ENCODE data around the gene FCRL5. TPM values are rescaled to one million over a fixed set of nuclear protein-coding genes. Genes with fewer than 3 reads are reported as not detected.

FCRL5 gene
- total RNA-seq, 1 donor from 2014 or later, result not detected

GRCh38 chr1:157580179-157580827 is 28.0 kb upstream of the FCRL5 start:
- Mint-ChIP-seq H3K4me3 (ENCODE audit: unreplicated experiment) (no peak overlapping the region), H3K27ac (ENCODE audit: unreplicated experiment) (no peak overlapping the region), H3K36me3 (ENCODE audit: low read depth, unreplicated experiment) (no peaks in the 10 kb centered on the region), H3K4me1 (ENCODE audit: low read depth, unreplicated experiment) (no peaks in the 10 kb centered on the region), H3K27me3 (ENCODE audit: low read depth, unreplicated experiment) (peaks cover 19% of the 10 kb centered on the region), H3K9me3 (ENCODE audit: unreplicated experiment) (no peaks in the 10 kb centered on the region)
- Histone ChIP-seq H3K4me3 (ENCODE audit: insufficient read depth, low read depth, low read length) (no peak overlapping the region), H3K9ac (ENCODE audit: low read length) (no peak overlapping the region), H3K79me2 (ENCODE audit: insufficient read depth, low read length) (no peaks in the 10 kb centered on the region), H3K4me2 (ENCODE audit: low read length) (no peak overlapping the region), H4K20me1 (ENCODE audit: insufficient read depth, low read length) (no peaks in the 10 kb centered on the region), H2AFZ (ENCODE audit: low read depth, low read length) (no peak overlapping the region), H3K27ac (ENCODE audit: low read depth, low read length) (no peak overlapping the region), H3K4me1 (ENCODE audit: insufficient read depth, low read length) (no peaks in the 10 kb centered on the region), H3K9me3 (ENCODE audit: insufficient read depth, low read depth, low read length) (no peaks in the 10 kb centered on the region), H3K27me3 (ENCODE audit: insufficient read depth, low read length) (no peaks in the 10 kb centered on the region), H3K36me3 (ENCODE audit: insufficient read depth, low read length) (no peaks in the 10 kb centered on the region)
- FAIRE-seq, result no peak
- no peak for TF ChIP-seq EZH2 (IDR thresholded peaks at IDR 0.05; ENCODE audit: insufficient read depth, low read length)
- TF ChIP-seq, protein P1, sequence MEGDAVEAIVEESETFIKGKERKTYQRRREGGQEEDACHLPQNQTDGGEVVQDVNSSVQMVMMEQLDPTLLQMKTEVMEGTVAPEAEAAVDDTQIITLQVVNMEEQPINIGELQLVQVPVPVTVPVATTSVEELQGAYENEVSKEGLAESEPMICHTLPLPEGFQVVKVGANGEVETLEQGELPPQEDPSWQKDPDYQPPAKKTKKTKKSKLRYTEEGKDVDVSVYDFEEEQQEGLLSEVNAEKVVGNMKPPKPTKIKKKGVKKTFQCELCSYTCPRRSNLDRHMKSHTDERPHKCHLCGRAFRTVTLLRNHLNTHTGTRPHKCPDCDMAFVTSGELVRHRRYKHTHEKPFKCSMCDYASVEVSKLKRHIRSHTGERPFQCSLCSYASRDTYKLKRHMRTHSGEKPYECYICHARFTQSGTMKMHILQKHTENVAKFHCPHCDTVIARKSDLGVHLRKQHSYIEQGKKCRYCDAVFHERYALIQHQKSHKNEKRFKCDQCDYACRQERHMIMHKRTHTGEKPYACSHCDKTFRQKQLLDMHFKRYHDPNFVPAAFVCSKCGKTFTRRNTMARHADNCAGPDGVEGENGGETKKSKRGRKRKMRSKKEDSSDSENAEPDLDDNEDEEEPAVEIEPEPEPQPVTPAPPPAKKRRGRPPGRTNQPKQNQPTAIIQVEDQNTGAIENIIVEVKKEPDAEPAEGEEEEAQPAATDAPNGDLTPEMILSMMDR (IDR thresholded peaks at IDR 0.05; ENCODE audit: insufficient read depth, low read depth, low read length), result peak; percentile 77
- DNase-seq (ENCODE audit: low read depth), result peak; percentile 29

- no peaks in the 10 kb centered on the region for H3K36me3 Mint-ChIP-seq (ENCODE audit: low read depth, unreplicated experiment)
- no peak overlapping the region for H2AFZ ChIP-seq (ENCODE audit: low read depth, low read length)
Observed at GRCh38 chr1:157577420-157577819, 25.1 kb upstream of the FCRL5 start.

DNA sequence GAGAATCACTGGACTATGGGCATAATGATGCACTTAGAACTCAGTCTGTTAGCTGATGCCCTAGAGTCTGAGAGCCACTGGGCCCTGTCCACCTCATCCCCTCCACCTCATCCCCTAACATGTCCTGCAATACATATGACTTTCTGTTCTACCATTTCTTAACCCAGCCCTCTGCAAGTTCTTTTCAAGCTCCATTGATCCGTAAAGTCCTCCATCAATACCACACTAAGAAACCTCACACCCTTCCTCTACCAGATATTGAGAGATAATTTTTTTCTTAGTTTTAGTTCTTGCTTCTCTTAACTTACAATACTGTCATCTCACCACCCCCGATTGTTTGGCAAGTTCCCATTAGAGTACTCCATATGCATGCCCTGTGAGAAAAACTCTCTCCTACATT is 23.4 kb upstream of the FCRL5 start:
- Histone ChIP-seq H3K9me3 (ENCODE audit: insufficient read depth, low read depth, low read length) (no peaks in the 10 kb centered on the region), H3K27me3 (ENCODE audit: insufficient read depth, low read length) (no peaks in the 10 kb centered on the region), H3K36me3 (ENCODE audit: insufficient read depth, low read length) (no peaks in the 10 kb centered on the region), H3K4me2 (ENCODE audit: low read length) (no peak overlapping the region), H3K27ac (ENCODE audit: low read depth, low read length) (no peak overlapping the region), H3K79me2 (ENCODE audit: insufficient read depth, low read length) (no peaks in the 10 kb centered on the region), H4K20me1 (ENCODE audit: insufficient read depth, low read length) (no peaks in the 10 kb centered on the region), H3K4me1 (ENCODE audit: insufficient read depth, low read length) (no peaks in the 10 kb centered on the region), H3K4me3 (ENCODE audit: insufficient read depth, low read depth, low read length) (no peak overlapping the region), H2AFZ (ENCODE audit: low read depth, low read length) (no peak overlapping the region), H3K9ac (ENCODE audit: low read length) (no peak overlapping the region)
- FAIRE-seq (no peak), DNase-seq (ENCODE audit: low read depth) (no peak)
- no peak for TF ChIP-seq EZH2 (IDR thresholded peaks at IDR 0.05; ENCODE audit: insufficient read depth, low read length)
- Mint-ChIP-seq H3K4me1 (ENCODE audit: low read depth, unreplicated experiment) (no peaks in the 10 kb centered on the region), H3K27me3 (ENCODE audit: low read depth, unreplicated experiment) (peaks cover 14% of the 10 kb centered on the region), H3K9me3 (ENCODE audit: unreplicated experiment) (no peaks in the 10 kb centered on the region), H3K4me3 (ENCODE audit: unreplicated experiment) (no peak overlapping the region), H3K27ac (ENCODE audit: unreplicated experiment) (no peak overlapping the region), H3K36me3 (ENCODE audit: low read depth, unreplicated experiment) (no peaks in the 10 kb centered on the region)

More at GRCh38 chr1:157577420-157577819, 25.1 kb upstream of the FCRL5 start:
- FAIRE-seq (no peak), DNase-seq (ENCODE audit: low read depth) (no peak)
- no peak overlapping the region for H3K27ac ChIP-seq (ENCODE audit: low read depth, low read length)
- Mint-ChIP-seq H3K4me1 (ENCODE audit: low read depth, unreplicated experiment) (no peaks in the 10 kb centered on the region), H3K27me3 (ENCODE audit: low read depth, unreplicated experiment) (peaks cover 18% of the 10 kb centered on the region), H3K9me3 (ENCODE audit: unreplicated experiment) (no peaks in the 10 kb centered on the region), H3K4me3 (ENCODE audit: unreplicated experiment) (no peak overlapping the region), H3K27ac (ENCODE audit: unreplicated experiment) (no peak overlapping the region)
- H3K27me3 ChIP-seq (ENCODE audit: insufficient read depth, low read length), result no peaks in the 10 kb centered on the region
- no peaks in the 10 kb centered on the region for H4K20me1 ChIP-seq (ENCODE audit: insufficient read depth, low read length)
- H3K36me3 ChIP-seq (ENCODE audit: insufficient read depth, low read length), result no peaks in the 10 kb centered on the region
- H3K9ac ChIP-seq (ENCODE audit: low read length), result no peak overlapping the region
- TF ChIP-seq, protein P1 (IDR thresholded peaks at IDR 0.05; ENCODE audit: insufficient read depth, low read depth, low read length), result no peak
- TF ChIP-seq EZH2 (IDR thresholded peaks at IDR 0.05; ENCODE audit: insufficient read depth, low read length), result no peak
- H3K4me2 ChIP-seq (ENCODE audit: low read length), result no peak overlapping the region
- no peaks in the 10 kb centered on the region for H3K79me2 ChIP-seq (ENCODE audit: insufficient read depth, low read length)
- no peak overlapping the region for H3K4me3 ChIP-seq (ENCODE audit: insufficient read depth, low read depth, low read length)
- H3K4me1 ChIP-seq (ENCODE audit: insufficient read depth, low read length), result no peaks in the 10 kb centered on the region
- H3K9me3 ChIP-seq (ENCODE audit: insufficient read depth, low read depth, low read length), result no peaks in the 10 kb centered on the region
